Natural killer cell (primary cell): ENCODE measurements around the gene CCDC200. TPM values are rescaled to one million over a fixed set of nuclear protein-coding genes. Genes with fewer than 3 reads are reported as not detected.
"Not testable (repeated sequence)": the region's sequence is repeated elsewhere in the genome, so short reads cannot be mapped to it uniquely, and the experiment has no call there.

Experiments
- ATAC-seq, 3 donors: fragments of 150-1000 bp in 2 of 3; fragments of 200-7000 bp in 1 of 3; cut with Tn5 transposase; 1 replicate in 1 of 3; 2 replicates in 2 of 3; pipeline ENCODE4 v1.10.0; 2021; ENCODE audit warnings: mild to moderate bottlenecking in 2 of 3, moderate library complexity in 2 of 3
- DNase-seq, 2 donors: peaks; one replicate each; pipeline versions ENCODE4 v3.0.0 to v3.0.0-alpha.2; 2013 to 2021; ENCODE audit warnings: mixed read lengths in 1 of 2
- H3K27ac ChIP-seq: one replicate; pipeline ENCODE4 v1.5.1; 2013; ENCODE audit warnings: mild to moderate bottlenecking, low read length
- H3K27me3 ChIP-seq: one replicate; pipeline ENCODE4 v1.6.1; 2013; ENCODE audit warnings: low read length; ENCODE audit not compliant: control insufficient read depth, insufficient read depth
- H3K36me3 ChIP-seq: one replicate; pipeline ENCODE4 v1.6.1; 2013; ENCODE audit warnings: low read length; ENCODE audit not compliant: control insufficient read depth, insufficient read depth
- H3K4me1 ChIP-seq: one replicate; pipeline ENCODE4 v1.6.1; 2013; ENCODE audit warnings: low read length; ENCODE audit not compliant: control insufficient read depth, insufficient read depth
- H3K4me3 ChIP-seq: one replicate; pipeline ENCODE4 v1.5.1; 2013; ENCODE audit warnings: low read length
- H3K9me3 ChIP-seq: one replicate; pipeline ENCODE4 v1.6.1; 2013; ENCODE audit warnings: low read length; ENCODE audit not compliant: control insufficient read depth, insufficient read depth
- H3K27ac Mint-ChIP-seq, 2 donors: one replicate each; pipeline ENCODE4 v1.8.0; 2022; ENCODE audit warnings: mild to moderate bottlenecking in 2 of 2, mixed read lengths in 2 of 2, moderate library complexity in 1 of 2
- H3K27me3 Mint-ChIP-seq, 2 donors: one replicate each; pipeline ENCODE4 v1.8.0; 2022; ENCODE audit warnings: low read depth in 2 of 2, mixed read lengths in 2 of 2
- H3K36me3 Mint-ChIP-seq: one replicate; pipeline ENCODE4 v1.8.0; 2022; ENCODE audit warnings: mixed read lengths
- H3K4me1 Mint-ChIP-seq, 2 donors: one replicate each; pipeline ENCODE4 v1.8.0; 2022; ENCODE audit warnings: mixed read lengths in 2 of 2
- H3K4me3 Mint-ChIP-seq: one replicate; pipeline ENCODE4 v1.8.0; 2022; ENCODE audit warnings: mild to moderate bottlenecking, moderate library complexity, mixed read lengths
- H3K9me3 Mint-ChIP-seq, 2 donors: one replicate each; pipeline ENCODE4 v1.8.0; 2022; ENCODE audit warnings: mixed read lengths in 2 of 2
- WGBS: methylation state at CpG from one replicate; pipeline ENCODE4 v1.1.7; 2013; ENCODE audit warnings: missing lambda C conversion rate; ENCODE audit not compliant: insufficient coverage; 5-methylcytosine and 5-hydroxymethylcytosine counted together
- intact Hi-C: fragments of 100-400 bp; cut with micrococcal nuclease; formaldehyde crosslinking; loops from one replicate; pipeline ENCODE4 v1.14.2; 2022
- total RNA-seq, 4 donors: library from RNA; stranded (reverse); fragments of 120-200 nt in 1 of 4; gene quantifications; one replicate each; pipeline versions ENCODE4 v1.2.3 to v1.2.4, GENCODE V29; 2013 to 2022

Gene CCDC200
- total RNA-seq: 1 to 10 TPM in 1 of 3 donors, under 1 TPM in 1, not detected in 1; 0.64 to 1.5 TPM
- not detected for total RNA-seq (2013)

DNA sequence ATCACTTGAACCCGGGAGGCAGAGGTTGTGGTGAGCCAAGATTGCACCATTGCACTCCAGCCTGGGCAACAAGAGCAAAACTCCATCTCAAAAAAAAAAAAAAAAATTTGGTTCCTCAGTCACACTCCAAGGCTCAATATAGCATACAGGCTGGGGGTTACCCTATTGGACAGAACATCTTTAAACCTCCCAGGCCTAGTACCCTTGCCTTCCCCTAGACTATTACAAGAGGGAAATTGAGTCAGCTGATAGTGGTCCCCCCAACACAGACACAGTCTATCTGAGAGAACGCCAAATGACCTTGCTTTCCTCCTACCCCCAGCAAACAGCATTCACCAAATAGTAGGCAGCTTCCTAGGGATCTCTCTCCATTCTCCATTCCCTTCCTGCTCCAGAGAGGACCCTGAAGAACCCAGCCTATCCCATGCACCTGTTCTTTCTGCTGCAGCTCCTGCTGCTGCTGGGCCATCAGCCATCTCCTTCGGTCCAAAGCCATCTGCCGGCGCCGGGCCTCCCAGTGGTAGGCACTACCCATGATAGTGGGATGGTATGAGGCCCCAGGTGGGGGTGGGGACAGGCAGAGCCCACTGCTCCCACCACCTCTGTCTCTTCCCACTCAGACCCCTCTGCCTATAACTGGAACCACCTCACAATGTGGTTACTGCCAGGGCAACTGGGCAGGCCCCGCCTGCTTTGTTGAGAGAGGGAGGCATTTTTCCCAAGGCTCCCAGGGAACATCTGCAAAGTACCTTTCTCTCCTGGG, at the start of gene CCDC200:
Gene CCDC200, minus strand, starts transcription at position 604 of the 763 bp plus-strand sequence. Its CDS starts 69 bp downstream, at position 535.
- H3K4me1 ChIP-seq: peaks cover 20% of the 10 kb centered on the region
- H3K4me3 ChIP-seq, H3K27ac Mint-ChIP-seq, H3K4me3 Mint-ChIP-seq, H3K27ac ChIP-seq, H3K9me3 ChIP-seq, H3K27me3 ChIP-seq, intact Hi-C loops, H3K9me3 Mint-ChIP-seq, ATAC-seq, H3K36me3 Mint-ChIP-seq, DNase-seq, H3K36me3 ChIP-seq, H3K27me3 Mint-ChIP-seq: not testable (repeated sequence)
- WGBS: no CpG with 5 or more reads among the region's 7 CpGs
- peaks cover 7 to 11% of the 10 kb centered on the region in 2 donors for H3K4me1 Mint-ChIP-seq

GRCh38 chr17:43272914-43273313, 44.5 kb upstream of the CCDC200 start:
- not testable (repeated sequence) for H3K9me3 Mint-ChIP-seq, H3K4me1 Mint-ChIP-seq
- no CpG with 5 or more reads among the region's 30 CpGs for WGBS

GRCh38 chr17:43272483-43272882, 44.1 kb upstream of the CCDC200 start:
- H3K9me3 ChIP-seq, H3K36me3 ChIP-seq, intact Hi-C loops, H3K4me3 ChIP-seq, DNase-seq, H3K4me1 ChIP-seq, H3K9me3 Mint-ChIP-seq, H3K27me3 ChIP-seq, H3K4me1 Mint-ChIP-seq, H3K27me3 Mint-ChIP-seq, H3K36me3 Mint-ChIP-seq, H3K27ac ChIP-seq: not testable (repeated sequence)
- Mint-ChIP-seq H3K27ac (peak overlapping the region; percentile 60 to 87), H3K4me3 (peak overlapping the region; percentile 51)
- WGBS: no CpG with 5 or more reads among the region's 12 CpGs
- ATAC-seq: peak in 1 of 3 donors; percentile 25

More at GRCh38 chr17:43272914-43273313, 44.5 kb upstream of the CCDC200 start:
- intact Hi-C loops, H3K4me1 ChIP-seq, H3K27ac ChIP-seq, H3K36me3 Mint-ChIP-seq, H3K4me3 ChIP-seq, H3K27me3 ChIP-seq, H3K27me3 Mint-ChIP-seq, H3K36me3 ChIP-seq, H3K9me3 ChIP-seq, DNase-seq, H3K4me3 Mint-ChIP-seq: not testable (repeated sequence)
- peak; percentile 24 to 65 (median 41) for ATAC-seq
- H3K27ac Mint-ChIP-seq: peak overlapping the region; percentile 60 to 87

- no CpG with 5 or more reads among the region's 43 CpGs for WGBS
- H3K4me3 Mint-ChIP-seq, H3K9me3 ChIP-seq, H3K27me3 Mint-ChIP-seq, H3K27ac ChIP-seq, DNase-seq, H3K4me3 ChIP-seq, H3K36me3 Mint-ChIP-seq, H3K36me3 ChIP-seq, intact Hi-C loops, H3K27ac Mint-ChIP-seq, H3K27me3 ChIP-seq, H3K4me1 Mint-ChIP-seq, H3K4me1 ChIP-seq, H3K9me3 Mint-ChIP-seq: not testable (repeated sequence)
- ATAC-seq: peak; percentile 24 to 64 (median 43)
Observed at GRCh38 chr17:43270552-43271504, 42.4 kb upstream of the CCDC200 start.

DNA sequence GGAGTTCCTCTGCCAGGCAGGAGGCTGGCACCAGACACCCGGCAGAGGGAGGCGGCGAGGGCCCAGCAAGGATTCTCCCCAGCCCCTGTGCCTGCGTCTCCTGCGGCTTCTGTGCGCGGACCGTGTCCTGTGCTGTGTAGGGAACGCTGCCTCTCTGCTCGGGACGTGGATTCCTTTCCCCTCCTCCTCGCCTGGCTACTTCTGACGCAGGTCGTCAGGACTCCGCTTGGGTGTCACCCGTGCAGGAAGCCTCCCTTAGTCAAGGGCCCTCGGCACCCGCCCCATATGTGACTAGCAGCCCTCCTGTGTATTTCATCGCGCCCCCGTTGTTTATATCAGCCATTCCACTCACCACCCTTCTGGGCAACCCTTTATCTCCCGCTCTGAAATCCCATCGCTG, 18.0 kb upstream of the CCDC200 start:
- H3K36me3 Mint-ChIP-seq, H3K4me3 ChIP-seq, H3K9me3 ChIP-seq, H3K27me3 ChIP-seq, H3K27me3 Mint-ChIP-seq, H3K36me3 ChIP-seq, ATAC-seq, H3K9me3 Mint-ChIP-seq, H3K27ac Mint-ChIP-seq, intact Hi-C loops, H3K4me3 Mint-ChIP-seq, H3K4me1 Mint-ChIP-seq, H3K27ac ChIP-seq, H3K4me1 ChIP-seq: not testable (repeated sequence)
- DNase-seq: peak in 1 of 2 donors; percentile 33
- WGBS: 13% methylated on average over 8 of the region's 23 CpGs

DNA sequence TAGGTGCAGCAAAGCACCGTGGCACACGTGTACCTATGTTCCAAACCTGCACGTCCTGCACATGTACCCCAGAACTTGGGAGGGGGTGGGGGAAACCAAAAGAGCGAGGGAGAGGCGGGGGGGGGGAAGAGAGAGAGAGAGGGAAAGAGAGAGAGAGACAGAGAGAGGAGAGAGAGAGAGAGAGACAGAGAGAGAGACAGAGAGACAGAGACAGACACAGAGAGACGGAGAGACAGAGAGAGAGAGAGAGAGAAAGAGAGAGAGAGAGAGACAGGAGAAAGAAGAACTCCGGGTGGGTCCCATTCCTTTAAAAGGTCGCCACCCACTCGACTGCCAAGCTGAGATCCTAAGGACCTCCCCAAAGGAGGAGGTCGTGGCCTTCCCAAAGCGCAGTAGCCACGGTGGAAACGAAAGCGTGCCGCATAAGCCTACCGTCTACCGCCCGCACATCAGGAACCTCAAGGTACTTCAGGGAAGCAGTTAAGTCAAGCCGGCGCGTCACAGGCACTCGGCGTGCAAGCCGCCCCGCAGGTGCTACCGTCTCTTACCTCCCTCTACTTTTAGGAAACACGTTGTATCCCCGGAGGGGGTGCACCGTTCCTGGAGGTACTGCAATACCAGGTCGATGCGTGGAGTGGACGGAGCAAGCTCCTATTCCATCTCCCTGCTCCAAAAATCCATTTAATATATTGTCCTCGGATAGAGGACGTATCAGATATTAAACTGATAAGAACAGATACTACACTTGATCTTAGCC, 12.4 kb upstream of the CCDC200 start:
- H3K27me3 Mint-ChIP-seq, H3K4me3 Mint-ChIP-seq, H3K4me3 ChIP-seq, H3K27ac Mint-ChIP-seq, H3K27ac ChIP-seq, H3K4me1 Mint-ChIP-seq, H3K36me3 ChIP-seq, H3K36me3 Mint-ChIP-seq, H3K9me3 Mint-ChIP-seq, DNase-seq, H3K9me3 ChIP-seq, intact Hi-C loops, H3K27me3 ChIP-seq, H3K4me1 ChIP-seq: not testable (repeated sequence)
- ATAC-seq: peak in 2 of 3 donors; percentile 29 to 61
- no CpG with 5 or more reads among the region's 34 CpGs for WGBS

- not testable (repeated sequence) for H3K4me3 Mint-ChIP-seq, H3K27ac Mint-ChIP-seq
Observed at GRCh38 chr17:43239597-43239996, 11.2 kb upstream of the CCDC200 start.

More at GRCh38 chr17:43239597-43239996, 11.2 kb upstream of the CCDC200 start:
- DNase-seq, H3K27me3 Mint-ChIP-seq, H3K4me1 ChIP-seq, H3K4me1 Mint-ChIP-seq, H3K27me3 ChIP-seq, H3K9me3 Mint-ChIP-seq, H3K36me3 ChIP-seq, H3K4me3 ChIP-seq, intact Hi-C loops, H3K36me3 Mint-ChIP-seq, H3K9me3 ChIP-seq, H3K27ac ChIP-seq: not testable (repeated sequence)
- WGBS: no CpG with 5 or more reads among the region's 26 CpGs
- peak in 2 of 3 donors; percentile 29 to 61 for ATAC-seq
